Stimulated activated CD8-positive, alpha-beta memory T cell treated with anti-CD3 and anti-CD28 coated beads, Interleukin-2, amount 100 ng/mL, for 1 hour (primary cell): Measurements from ENCODE around the gene XXYLT1.
"Not testable (repeated sequence)": the region's sequence is repeated elsewhere in the genome, so short reads cannot be mapped to it uniquely, and the experiment has no call there.

Experiments used
- DNase-seq, 2 donors: peaks; one replicate each; pipeline ENCODE4 v3.0.0-alpha.2; 2020; ENCODE audit warnings: low read depth in 2 of 2

XXYLT1 gene

GRCh38 chr3:195250473-195251251 is 20.3 kb downstream of the XXYLT1 start:
- no peak for DNase-seq

- DNase-seq, result no peak
These were observed 21.0 kb downstream of the XXYLT1 start for GRCh38 chr3:195249858-195250464.

- DNase-seq, result no peak
These were observed 21.7 kb downstream of the XXYLT1 start for GRCh38 chr3:195249057-195249770.

- no peak for DNase-seq
These were observed 22.7 kb downstream of the XXYLT1 start for GRCh38 chr3:195248281-195248680.

GRCh38 chr3:195247863-195248189 is 23.1 kb downstream of the XXYLT1 start:
- no peak for DNase-seq

GRCh38 chr3:195247086-195247862 is 23.7 kb downstream of the XXYLT1 start:
- DNase-seq, result no peak

- no peak for DNase-seq
These were observed 24.4 kb downstream of the XXYLT1 start for GRCh38 chr3:195246581-195246995.

- no peak for DNase-seq
These were observed 25.4 kb downstream of the XXYLT1 start for GRCh38 chr3:195245531-195245951.

- DNase-seq, result no peak
These were observed 29.2 kb downstream of the XXYLT1 start for GRCh38 chr3:195241592-195242355.

GRCh38 chr3:195240939-195241338 is 30.0 kb downstream of the XXYLT1 start:
- DNase-seq, result no peak

- no peak for DNase-seq
These were observed 30.7 kb downstream of the XXYLT1 start for GRCh38 chr3:195240171-195240701.

- no peak for DNase-seq
These were observed 31.8 kb downstream of the XXYLT1 start for GRCh38 chr3:195239121-195239520.

- DNase-seq, result no peak
These were observed 32.3 kb downstream of the XXYLT1 start for GRCh38 chr3:195238586-195239118.

- DNase-seq, result no peak
These were observed 32.8 kb downstream of the XXYLT1 start for GRCh38 chr3:195238081-195238571.

GRCh38 chr3:195236801-195237570 is 34.0 kb downstream of the XXYLT1 start:
- DNase-seq, result no peak

GRCh38 chr3:195236076-195236798 is 34.7 kb downstream of the XXYLT1 start:
- no peak for DNase-seq

GRCh38 chr3:195230244-195230643 is 40.7 kb downstream of the XXYLT1 start:
- DNase-seq, result no peak

GRCh38 chr3:195228886-195229285 is 42.1 kb downstream of the XXYLT1 start:
- not testable (repeated sequence) for DNase-seq

- no peak for DNase-seq
These were observed 43.1 kb downstream of the XXYLT1 start for GRCh38 chr3:195227871-195228270.
